SK-N-SH treated with all-trans-retinoic acid at 6 μM for 48 hours (cell line): ENCODE results near the gene BCAR1.
"Not testable (repeated sequence)": the region's sequence is repeated elsewhere in the genome, so short reads cannot be mapped to it uniquely, and the experiment has no call there.

Source experiments
- ATAC-seq: fragments of 200-7000 bp; cut with Tn5 transposase; 3 replicates; pipeline ENCODE4 v1.9.1; 2020; ENCODE audit warnings: mild to moderate bottlenecking, moderate library complexity
- ARNTL ChIP-seq: fragments of 450-650 bp; formaldehyde crosslinking; IDR thresholded peaks from 2 replicates; pipeline ENCODE4 v1.5.0; 2020; ENCODE audit warnings: low read depth, mild to moderate bottlenecking, moderate library complexity, borderline replicate concordance
- BACH2 ChIP-seq: fragments of 250-450 bp; sonication (Bioruptor Pico); IDR thresholded peaks from 2 replicates; pipeline ENCODE4 v1.9.0; 2021; ENCODE audit warnings: mild to moderate bottlenecking, borderline replicate concordance
- CREB5 ChIP-seq: fragments of 250-450 bp; sonication (Bioruptor Pico); IDR thresholded peaks from 2 replicates; pipeline ENCODE4 v1.5.1; 2020; ENCODE audit warnings: low read depth, mild to moderate bottlenecking, moderate library complexity
- CSDC2 ChIP-seq: fragments of 250-450 bp; sonication (Bioruptor Pico); IDR thresholded peaks from 2 replicates; pipeline ENCODE4 v1.5.0; 2020; ENCODE audit warnings: mild to moderate bottlenecking, moderate library complexity
- ESRRG ChIP-seq: fragments of 250-450 bp; sonication (Bioruptor Pico); IDR thresholded peaks from 2 replicates; pipeline ENCODE4 v1.6.1; 2021; ENCODE audit warnings: mild to moderate bottlenecking
- GLIS3 ChIP-seq: fragments of 250-450 bp; sonication (Bioruptor Pico); IDR thresholded peaks from 2 replicates; pipeline ENCODE4 v1.5.0; 2020; ENCODE audit warnings: mild to moderate bottlenecking, moderate library complexity
- ISL1 ChIP-seq: fragments of 250-450 bp; sonication (Bioruptor Pico); IDR thresholded peaks from 2 replicates; pipeline ENCODE4 v2.1.2; 2022; ENCODE audit warnings: mild to moderate bottlenecking, moderate library complexity
- OSR1 ChIP-seq: fragments of 250-450 bp; sonication (Bioruptor Pico); IDR thresholded peaks from 2 replicates; pipeline ENCODE4 v1.8.0; 2022; ENCODE audit warnings: moderate library complexity, mild to moderate bottlenecking, inconsistent platforms
- POU6F1 ChIP-seq: fragments of 250-450 bp; sonication (Bioruptor Pico); IDR thresholded peaks from 2 replicates; pipeline ENCODE4 v1.8.0; 2021; ENCODE audit warnings: low read depth, mild to moderate bottlenecking, moderate library complexity, borderline replicate concordance
- PPARA ChIP-seq: fragments of 250-450 bp; sonication (Bioruptor Pico); IDR thresholded peaks from 2 replicates; pipeline ENCODE4 v1.5.0; 2020; ENCODE audit warnings: mild to moderate bottlenecking, borderline replicate concordance
- RARB ChIP-seq: fragments of 250-450 bp; sonication (Bioruptor Pico); IDR thresholded peaks from 2 replicates; pipeline ENCODE4 v1.8.0; 2021; ENCODE audit warnings: mild to moderate bottlenecking, moderate library complexity
- SNAI2 ChIP-seq: fragments of 250-450 bp; sonication (Bioruptor Pico); IDR thresholded peaks from 2 replicates; pipeline ENCODE4 v1.5.0; 2020; ENCODE audit warnings: mild to moderate bottlenecking, moderate library complexity
- TCF4 ChIP-seq: fragments of 250-450 bp; sonication (Bioruptor Pico); IDR thresholded peaks from 2 replicates; pipeline ENCODE4 v1.8.0; 2021; ENCODE audit warnings: mild to moderate bottlenecking, moderate library complexity, borderline replicate concordance
- TOX ChIP-seq: fragments of 250-450 bp; sonication (Bioruptor Pico); IDR thresholded peaks from 2 replicates; pipeline ENCODE4 v1.8.0; 2021; ENCODE audit warnings: mild to moderate bottlenecking, moderate library complexity, borderline replicate concordance
- ZC3H10 ChIP-seq: fragments of 250-450 bp; sonication (Bioruptor Pico); IDR thresholded peaks from 2 replicates; pipeline ENCODE4 v1.5.1; 2021; ENCODE audit warnings: mild to moderate bottlenecking, moderate library complexity
- ZFP30 ChIP-seq: fragments of 450-650 bp; formaldehyde crosslinking; IDR thresholded peaks from 2 replicates; pipeline ENCODE4 v1.5.0; 2022; ENCODE audit warnings: mild to moderate bottlenecking, moderate library complexity
- ZNF565 ChIP-seq: fragments of 450-650 bp; formaldehyde crosslinking; conservative IDR thresholded peaks from 2 replicates; pipeline ENCODE4 v1.5.0; 2020; ENCODE audit warnings: low read depth, mild to moderate bottlenecking, moderate library complexity
- ZNF70 ChIP-seq: fragments of 450-650 bp; formaldehyde crosslinking; IDR thresholded peaks from 2 replicates; pipeline ENCODE4 v1.5.0; 2020; ENCODE audit warnings: mild to moderate bottlenecking, moderate library complexity
- ZNF8 ChIP-seq: fragments of 450-650 bp; formaldehyde crosslinking; IDR thresholded peaks from 2 replicates; pipeline ENCODE4 v1.5.0; 2020; ENCODE audit warnings: mild to moderate bottlenecking, moderate library complexity
- TF ChIP-seq, protein P1 (sequence below): fragments of 250-450 bp; sonication (Bioruptor Pico); IDR thresholded peaks from 2 replicates; pipeline ENCODE4 v1.5.1; 2021; ENCODE audit warnings: mild to moderate bottlenecking, moderate library complexity

Gene BCAR1

GRCh38 chr16:75216576-75216975 lies 34.8 kb downstream of the BCAR1 start:
- TF ChIP-seq CSDC2, result no peak

GRCh38 chr16:75216127-75216526 lies 35.3 kb downstream of the BCAR1 start:
- no peak for ATAC-seq
- TF ChIP-seq ESRRG (CRISPR knock-in tag), result no peak
- no peak for TF ChIP-seq PPARA (CRISPR knock-in tag)
- TF ChIP-seq OSR1 (CRISPR knock-in tag), result no peak

More at GRCh38 chr16:75216576-75216975, 34.8 kb downstream of the BCAR1 start:
- no peak for ATAC-seq

DNA sequence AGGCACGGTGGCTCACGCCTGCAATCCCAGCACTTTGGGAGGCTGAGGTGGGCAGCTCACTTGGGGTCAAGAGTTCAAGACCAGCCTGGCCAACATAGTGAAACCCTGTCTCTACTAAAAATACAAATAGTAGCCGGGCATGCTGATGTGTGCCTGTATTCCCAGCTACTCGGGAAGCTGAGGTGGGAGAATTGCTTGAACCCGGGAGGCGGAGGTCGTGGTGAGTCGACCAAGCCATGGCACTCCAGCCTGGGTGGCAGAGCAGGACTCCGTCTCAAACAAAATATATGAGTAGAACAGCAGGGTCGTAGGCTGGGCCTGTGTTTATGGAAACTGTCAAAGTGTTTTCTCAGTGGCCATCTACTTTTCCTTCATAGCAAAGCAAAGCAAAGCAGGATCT lies 40.1 kb downstream of the BCAR1 start:
- not testable (repeated sequence) for ATAC-seq

- TF ChIP-seq TOX (no peak), OSR1 (CRISPR knock-in tag) (no peak), TCF4 (CRISPR knock-in tag) (no peak), ZNF8 (no peak), BACH2 (CRISPR knock-in tag) (no peak), GLIS3 (CRISPR knock-in tag) (no peak), ZC3H10 (CRISPR knock-in tag) (no peak), ZNF565 (no peak), ZNF70 (CRISPR knock-in tag) (no peak), CSDC2 (no peak), PPARA (CRISPR knock-in tag) (no peak), ZFP30 (no peak), CREB5 (CRISPR knock-in tag) (no peak), RARB (CRISPR knock-in tag) (no peak), SNAI2 (CRISPR knock-in tag) (no peak)
- TF ChIP-seq, protein P1, sequence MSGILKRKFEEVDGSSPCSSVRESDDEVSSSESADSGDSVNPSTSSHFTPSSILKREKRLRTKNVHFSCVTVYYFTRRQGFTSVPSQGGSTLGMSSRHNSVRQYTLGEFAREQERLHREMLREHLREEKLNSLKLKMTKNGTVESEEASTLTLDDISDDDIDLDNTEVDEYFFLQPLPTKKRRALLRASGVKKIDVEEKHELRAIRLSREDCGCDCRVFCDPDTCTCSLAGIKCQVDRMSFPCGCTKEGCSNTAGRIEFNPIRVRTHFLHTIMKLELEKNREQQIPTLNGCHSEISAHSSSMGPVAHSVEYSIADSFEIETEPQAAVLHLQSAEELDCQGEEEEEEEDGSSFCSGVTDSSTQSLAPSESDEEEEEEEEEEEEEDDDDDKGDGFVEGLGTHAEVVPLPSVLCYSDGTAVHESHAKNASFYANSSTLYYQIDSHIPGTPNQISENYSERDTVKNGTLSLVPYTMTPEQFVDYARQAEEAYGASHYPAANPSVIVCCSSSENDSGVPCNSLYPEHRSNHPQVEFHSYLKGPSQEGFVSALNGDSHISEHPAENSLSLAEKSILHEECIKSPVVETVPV (CRISPR knock-in tag), result no peak
- TF ChIP-seq, all 23 proteins: peak for 0
- no peak for ATAC-seq
These were observed 41.5 kb downstream of the BCAR1 start for GRCh38 chr16:75209944-75210343.

- ATAC-seq, result not testable (repeated sequence)
These were observed 41.9 kb downstream of the BCAR1 start for GRCh38 chr16:75209514-75209913.

DNA sequence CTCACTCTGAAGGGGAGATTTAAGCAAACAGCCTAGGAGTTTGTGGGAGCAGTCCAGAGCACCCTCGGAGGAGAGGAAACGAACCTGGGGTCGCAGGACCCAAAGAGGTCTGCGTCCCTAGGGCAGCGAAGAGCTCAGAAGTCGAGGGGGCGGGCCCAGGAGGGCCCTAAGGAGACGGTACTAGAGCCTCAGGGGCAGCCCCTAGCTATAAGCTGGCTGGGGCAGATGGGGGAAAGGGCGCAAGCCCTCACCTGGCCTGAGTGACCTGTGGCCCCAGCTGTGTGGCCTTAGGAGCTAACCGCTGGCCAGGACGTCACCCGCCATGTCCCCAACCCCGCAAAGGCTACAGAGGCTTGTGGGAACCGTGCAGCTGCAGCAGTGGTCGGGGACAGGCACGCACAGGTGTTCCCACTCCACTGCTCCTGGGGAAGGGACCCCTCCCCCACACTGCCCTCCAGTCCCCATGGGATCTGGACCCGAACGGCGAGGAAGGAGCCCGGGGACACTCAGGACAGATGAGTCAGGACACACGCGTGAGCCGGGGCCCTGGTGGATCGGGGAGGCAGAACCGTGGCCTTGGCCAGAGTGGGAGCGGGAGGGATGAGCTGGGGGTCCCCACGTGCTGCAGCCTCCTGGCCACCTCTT lies 42.4 kb downstream of the BCAR1 start:
- no peak for TF ChIP-seq ZNF565
- no peak for TF ChIP-seq GLIS3 (CRISPR knock-in tag)
- TF ChIP-seq ZC3H10 (CRISPR knock-in tag), result no peak
- TF ChIP-seq ZNF70 (CRISPR knock-in tag), result no peak
- no peak for TF ChIP-seq TCF4 (CRISPR knock-in tag)
- no peak for TF ChIP-seq ZNF8
- TF ChIP-seq SNAI2 (CRISPR knock-in tag), result no peak
- no peak for TF ChIP-seq OSR1 (CRISPR knock-in tag)
- no peak for TF ChIP-seq RARB (CRISPR knock-in tag)
- no peak for TF ChIP-seq CSDC2
- TF ChIP-seq ARNTL (CRISPR knock-in tag), result no peak
- no peak for TF ChIP-seq CREB5 (CRISPR knock-in tag)
- no peak for TF ChIP-seq POU6F1 (CRISPR knock-in tag)
- no peak for TF ChIP-seq TOX
- no peak for TF ChIP-seq PPARA (CRISPR knock-in tag)
- TF ChIP-seq ISL1 (CRISPR knock-in tag), result no peak
- TF ChIP-seq ZFP30, result no peak
- TF ChIP-seq ESRRG (CRISPR knock-in tag), result no peak

More for the DNA sequence above, 42.4 kb downstream of the BCAR1 start:
- no peak for ATAC-seq
